ENCODE measurements around the gene ADAMTSL1. TPM values are rescaled to one million over a fixed set of nuclear protein-coding genes. Genes with fewer than 3 reads are reported as not detected.

The ADAMTSL1 gene
- total and polyA plus RNA-seq, 2 of the 13 experiments (the other 11 are each of a cell fraction or from before 2014, with no cell fraction given), result not detected

DNA sequence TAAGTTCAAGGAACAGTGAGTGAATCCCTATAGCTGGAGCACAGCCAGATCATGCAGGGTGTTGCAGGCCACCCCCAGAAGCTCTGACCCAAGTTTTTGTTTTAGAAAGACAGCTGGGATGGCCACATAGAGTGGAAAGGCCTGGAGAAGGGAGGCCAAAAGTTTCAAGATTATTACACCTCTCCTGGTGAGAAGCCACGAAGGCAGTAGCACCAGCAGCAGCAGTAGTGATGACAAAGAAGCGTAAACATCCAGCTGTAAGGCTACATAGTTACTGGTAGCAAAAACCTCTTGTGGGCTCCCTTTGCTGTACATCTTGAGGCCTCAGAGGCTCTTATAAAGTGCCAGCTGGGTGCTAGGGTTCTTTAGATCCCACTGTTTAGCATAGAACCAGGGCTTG lies 11.8 kb downstream of the ADAMTSL1 start (continued):
- TF ChIP-seq, protein P1, sequence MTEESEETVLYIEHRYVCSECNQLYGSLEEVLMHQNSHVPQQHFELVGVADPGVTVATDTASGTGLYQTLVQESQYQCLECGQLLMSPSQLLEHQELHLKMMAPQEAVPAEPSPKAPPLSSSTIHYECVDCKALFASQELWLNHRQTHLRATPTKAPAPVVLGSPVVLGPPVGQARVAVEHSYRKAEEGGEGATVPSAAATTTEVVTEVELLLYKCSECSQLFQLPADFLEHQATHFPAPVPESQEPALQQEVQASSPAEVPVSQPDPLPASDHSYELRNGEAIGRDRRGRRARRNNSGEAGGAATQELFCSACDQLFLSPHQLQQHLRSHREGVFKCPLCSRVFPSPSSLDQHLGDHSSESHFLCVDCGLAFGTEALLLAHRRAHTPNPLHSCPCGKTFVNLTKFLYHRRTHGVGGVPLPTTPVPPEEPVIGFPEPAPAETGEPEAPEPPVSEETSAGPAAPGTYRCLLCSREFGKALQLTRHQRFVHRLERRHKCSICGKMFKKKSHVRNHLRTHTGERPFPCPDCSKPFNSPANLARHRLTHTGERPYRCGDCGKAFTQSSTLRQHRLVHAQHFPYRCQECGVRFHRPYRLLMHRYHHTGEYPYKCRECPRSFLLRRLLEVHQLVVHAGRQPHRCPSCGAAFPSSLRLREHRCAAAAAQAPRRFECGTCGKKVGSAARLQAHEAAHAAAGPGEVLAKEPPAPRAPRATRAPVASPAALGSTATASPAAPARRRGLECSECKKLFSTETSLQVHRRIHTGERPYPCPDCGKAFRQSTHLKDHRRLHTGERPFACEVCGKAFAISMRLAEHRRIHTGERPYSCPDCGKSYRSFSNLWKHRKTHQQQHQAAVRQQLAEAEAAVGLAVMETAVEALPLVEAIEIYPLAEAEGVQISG (CRISPR knock-in tag; IDR thresholded peaks at IDR 0.05), result no peak

DNA sequence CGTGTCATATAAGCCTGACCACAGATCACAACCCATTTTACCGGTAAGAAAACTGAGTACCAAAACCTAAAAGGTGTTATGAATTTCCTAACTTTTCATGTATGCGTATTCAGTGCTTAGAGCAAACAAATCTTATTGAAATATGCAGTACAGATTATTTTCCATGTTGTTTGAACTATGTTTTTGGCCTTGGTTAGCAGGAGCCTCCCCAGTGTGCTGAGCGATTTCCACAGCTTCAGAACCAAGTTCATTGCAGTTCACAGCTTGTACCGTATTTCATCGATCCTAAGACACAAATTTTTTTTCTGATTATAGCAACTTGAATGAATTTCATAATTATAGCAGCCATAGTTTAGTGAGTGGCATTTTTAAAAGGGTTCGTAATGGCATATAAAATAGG lies 13.7 kb downstream of the ADAMTSL1 start:
- H3K27ac ChIP-seq (ENCODE audit: extremely low read length, insufficient read depth, low read length), result no peak overlapping the region
- H3K27me3 ChIP-seq (ENCODE audit: control insufficient read depth in 1 of 2, insufficient read depth in 2 of 2, low read length in 2 of 2), result no peaks in the 10 kb centered on the region
- DNase-seq (ENCODE audit: low spot score) (no peak), FAIRE-seq (no peak), ATAC-seq (no peak)
- no peak overlapping the region for H2AFZ ChIP-seq (ENCODE audit: low read length)
- no peak overlapping the region for H3K9ac ChIP-seq (ENCODE audit: insufficient read depth, low read depth, low read length)
- no TSS peak for BruUV-seq (replicated peaks)
- ChIA-PET POLR2A (no interaction called here), CTCF (ENCODE audit: low intra/inter-chr PET ratio, low total read pairs) (no interaction called here)
- in situ Hi-C loops (cut with HindIII; ENCODE audit: extremely low pct_ligation_motif_present, low pct_unique_long_range_greater_than_20kb), result no loop called here
- H3K4me2 ChIP-seq (ENCODE audit: low read depth, low read length), result no peak overlapping the region
- H3K4me1 ChIP-seq (ENCODE audit: insufficient read depth, low read length), result no peaks in the 10 kb centered on the region
- no peak overlapping the region for H3K4me3 ChIP-seq (replicated peaks in 1 of 3; ENCODE audit: insufficient read depth in 1 of 3, low read depth in 2 of 3, low read length in 3 of 3)
- 25% methylated on average over 7 of the region's 7 CpGs for WGBS (ENCODE audit: low lambda C conversion rate)
- H3K36me3 ChIP-seq (replicated peaks in 1 of 2; ENCODE audit: control insufficient read depth in 1 of 2, insufficient read depth in 2 of 2, low read length in 2 of 2), result no peaks in the 10 kb centered on the region
- intact Hi-C loops (cut with micrococcal nuclease; ENCODE audit: unreplicated experiment), result no loop called here
- H3K9me3 ChIP-seq (ENCODE audit: low read length), result no peaks in the 10 kb centered on the region
- H4K20me1 ChIP-seq (ENCODE audit: insufficient read depth, low read length), result no peaks in the 10 kb centered on the region
- no peaks in the 10 kb centered on the region for H3K79me2 ChIP-seq (ENCODE audit: insufficient read depth, low read length)
- TF ChIP-seq ZNF317 (CRISPR knock-in tag; IDR thresholded peaks at IDR 0.05) (no peak), ZNF510 (CRISPR knock-in tag; IDR thresholded peaks at IDR 0.05; ENCODE audit: low read depth) (no peak), TCF7 (IDR thresholded peaks at IDR 0.05; ENCODE audit: low read depth) (no peak), NCOA5 (CRISPR knock-in tag; IDR thresholded peaks at IDR 0.05) (no peak)
- TF ChIP-seq, protein P2, sequence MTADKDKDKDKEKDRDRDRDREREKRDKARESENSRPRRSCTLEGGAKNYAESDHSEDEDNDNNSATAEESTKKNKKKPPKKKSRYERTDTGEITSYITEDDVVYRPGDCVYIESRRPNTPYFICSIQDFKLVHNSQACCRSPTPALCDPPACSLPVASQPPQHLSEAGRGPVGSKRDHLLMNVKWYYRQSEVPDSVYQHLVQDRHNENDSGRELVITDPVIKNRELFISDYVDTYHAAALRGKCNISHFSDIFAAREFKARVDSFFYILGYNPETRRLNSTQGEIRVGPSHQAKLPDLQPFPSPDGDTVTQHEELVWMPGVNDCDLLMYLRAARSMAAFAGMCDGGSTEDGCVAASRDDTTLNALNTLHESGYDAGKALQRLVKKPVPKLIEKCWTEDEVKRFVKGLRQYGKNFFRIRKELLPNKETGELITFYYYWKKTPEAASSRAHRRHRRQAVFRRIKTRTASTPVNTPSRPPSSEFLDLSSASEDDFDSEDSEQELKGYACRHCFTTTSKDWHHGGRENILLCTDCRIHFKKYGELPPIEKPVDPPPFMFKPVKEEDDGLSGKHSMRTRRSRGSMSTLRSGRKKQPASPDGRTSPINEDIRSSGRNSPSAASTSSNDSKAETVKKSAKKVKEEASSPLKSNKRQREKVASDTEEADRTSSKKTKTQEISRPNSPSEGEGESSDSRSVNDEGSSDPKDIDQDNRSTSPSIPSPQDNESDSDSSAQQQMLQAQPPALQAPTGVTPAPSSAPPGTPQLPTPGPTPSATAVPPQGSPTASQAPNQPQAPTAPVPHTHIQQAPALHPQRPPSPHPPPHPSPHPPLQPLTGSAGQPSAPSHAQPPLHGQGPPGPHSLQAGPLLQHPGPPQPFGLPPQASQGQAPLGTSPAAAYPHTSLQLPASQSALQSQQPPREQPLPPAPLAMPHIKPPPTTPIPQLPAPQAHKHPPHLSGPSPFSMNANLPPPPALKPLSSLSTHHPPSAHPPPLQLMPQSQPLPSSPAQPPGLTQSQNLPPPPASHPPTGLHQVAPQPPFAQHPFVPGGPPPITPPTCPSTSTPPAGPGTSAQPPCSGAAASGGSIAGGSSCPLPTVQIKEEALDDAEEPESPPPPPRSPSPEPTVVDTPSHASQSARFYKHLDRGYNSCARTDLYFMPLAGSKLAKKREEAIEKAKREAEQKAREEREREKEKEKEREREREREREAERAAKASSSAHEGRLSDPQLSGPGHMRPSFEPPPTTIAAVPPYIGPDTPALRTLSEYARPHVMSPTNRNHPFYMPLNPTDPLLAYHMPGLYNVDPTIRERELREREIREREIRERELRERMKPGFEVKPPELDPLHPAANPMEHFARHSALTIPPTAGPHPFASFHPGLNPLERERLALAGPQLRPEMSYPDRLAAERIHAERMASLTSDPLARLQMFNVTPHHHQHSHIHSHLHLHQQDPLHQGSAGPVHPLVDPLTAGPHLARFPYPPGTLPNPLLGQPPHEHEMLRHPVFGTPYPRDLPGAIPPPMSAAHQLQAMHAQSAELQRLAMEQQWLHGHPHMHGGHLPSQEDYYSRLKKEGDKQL (CRISPR knock-in tag; IDR thresholded peaks at IDR 0.05; ENCODE audit: low read depth), result no peak
- TF ChIP-seq, protein P3, sequence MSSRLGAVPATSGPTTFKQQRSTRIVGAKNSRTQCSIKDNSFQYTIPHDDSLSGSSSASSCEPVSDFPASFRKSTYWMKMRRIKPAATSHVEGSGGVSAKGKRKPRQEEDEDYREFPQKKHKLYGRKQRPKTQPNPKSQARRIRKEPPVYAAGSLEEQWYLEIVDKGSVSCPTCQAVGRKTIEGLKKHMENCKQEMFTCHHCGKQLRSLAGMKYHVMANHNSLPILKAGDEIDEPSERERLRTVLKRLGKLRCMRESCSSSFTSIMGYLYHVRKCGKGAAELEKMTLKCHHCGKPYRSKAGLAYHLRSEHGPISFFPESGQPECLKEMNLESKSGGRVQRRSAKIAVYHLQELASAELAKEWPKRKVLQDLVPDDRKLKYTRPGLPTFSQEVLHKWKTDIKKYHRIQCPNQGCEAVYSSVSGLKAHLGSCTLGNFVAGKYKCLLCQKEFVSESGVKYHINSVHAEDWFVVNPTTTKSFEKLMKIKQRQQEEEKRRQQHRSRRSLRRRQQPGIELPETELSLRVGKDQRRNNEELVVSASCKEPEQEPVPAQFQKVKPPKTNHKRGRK (CRISPR knock-in tag; IDR thresholded peaks at IDR 0.05), result no peak
- TF ChIP-seq, protein P4, sequence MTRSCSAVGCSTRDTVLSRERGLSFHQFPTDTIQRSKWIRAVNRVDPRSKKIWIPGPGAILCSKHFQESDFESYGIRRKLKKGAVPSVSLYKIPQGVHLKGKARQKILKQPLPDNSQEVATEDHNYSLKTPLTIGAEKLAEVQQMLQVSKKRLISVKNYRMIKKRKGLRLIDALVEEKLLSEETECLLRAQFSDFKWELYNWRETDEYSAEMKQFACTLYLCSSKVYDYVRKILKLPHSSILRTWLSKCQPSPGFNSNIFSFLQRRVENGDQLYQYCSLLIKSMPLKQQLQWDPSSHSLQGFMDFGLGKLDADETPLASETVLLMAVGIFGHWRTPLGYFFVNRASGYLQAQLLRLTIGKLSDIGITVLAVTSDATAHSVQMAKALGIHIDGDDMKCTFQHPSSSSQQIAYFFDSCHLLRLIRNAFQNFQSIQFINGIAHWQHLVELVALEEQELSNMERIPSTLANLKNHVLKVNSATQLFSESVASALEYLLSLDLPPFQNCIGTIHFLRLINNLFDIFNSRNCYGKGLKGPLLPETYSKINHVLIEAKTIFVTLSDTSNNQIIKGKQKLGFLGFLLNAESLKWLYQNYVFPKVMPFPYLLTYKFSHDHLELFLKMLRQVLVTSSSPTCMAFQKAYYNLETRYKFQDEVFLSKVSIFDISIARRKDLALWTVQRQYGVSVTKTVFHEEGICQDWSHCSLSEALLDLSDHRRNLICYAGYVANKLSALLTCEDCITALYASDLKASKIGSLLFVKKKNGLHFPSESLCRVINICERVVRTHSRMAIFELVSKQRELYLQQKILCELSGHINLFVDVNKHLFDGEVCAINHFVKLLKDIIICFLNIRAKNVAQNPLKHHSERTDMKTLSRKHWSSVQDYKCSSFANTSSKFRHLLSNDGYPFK (CRISPR knock-in tag; IDR thresholded peaks at IDR 0.05; ENCODE audit: borderline replicate concordance), result no peak

Data from HepG2 (cell line).